Breast epithelium (tissue), 4 donors: ENCODE measurements around the gene INPP4A. TPM values are rescaled to one million over a fixed set of nuclear protein-coding genes. Genes with fewer than 3 reads are reported as not detected.

Source experiments
- DNase-seq, 2 donors: peaks; one replicate each; pipeline ENCODE4 v3.0.0-alpha.2; 2019; ENCODE audit warnings: low spot score in 2 of 2
- H3K27ac ChIP-seq, 2 donors: fragments of 200-600 bp; sonication (generic) in 1 of 2; one replicate each; pipeline ENCODE4 v1.5.1; 2016 to 2019; ENCODE audit warnings: mild to moderate bottlenecking in 1 of 2
- H3K27me3 ChIP-seq, 2 donors: fragments of 200-600 bp; sonication (generic) in 1 of 2; one replicate each; pipeline versions ENCODE4 v1.5.1 to v1.6.0; 2017 to 2019; ENCODE audit warnings: control low read depth in 1 of 2, mild to moderate bottlenecking in 1 of 2
- H3K36me3 ChIP-seq: fragments of 200-600 bp; one replicate; pipeline ENCODE4 v1.5.1; 2019
- H3K4me1 ChIP-seq, 2 donors: fragments of 200-600 bp; sonication (generic); one replicate each; pipeline ENCODE4 v1.5.1; 2016 to 2019; ENCODE audit warnings: control low read depth in 1 of 2
- H3K4me3 ChIP-seq, 3 donors: fragments of 200-600 bp; sonication (generic); 1 replicate in 2 of 3; 2 replicates in 1 of 3; pipeline ENCODE4 v1.5.1; 2016 to 2019; ENCODE audit warnings: mild to moderate bottlenecking in 3 of 3, moderate library complexity in 2 of 3
- H3K9me3 ChIP-seq, 2 donors: fragments of 200-600 bp; sonication (generic) in 1 of 2; one replicate each; pipeline ENCODE4 v1.5.1; 2016 to 2019; ENCODE audit warnings: control low read depth in 1 of 2
- POLR2A ChIP-seq: fragments of 450-650 bp; IDR thresholded peaks from one replicate; pipeline ENCODE4 v1.6.1; 2016; ENCODE audit warnings: antibody characterized with exemption, mild to moderate bottlenecking, moderate library complexity
- POLR2AphosphoS5 ChIP-seq, 3 donors: sonication (generic); formaldehyde crosslinking; IDR thresholded peaks; one replicate each; pipeline ENCODE4 v1.6.1; 2017; ENCODE audit warnings: antibody characterized with exemption in 3 of 3
- intact Hi-C: fragments of 100-400 bp; cut with DNase I; formaldehyde crosslinking; loops from one replicate; pipeline ENCODE4 v1.15.1; 2023; ENCODE audit warnings: low total_unique reads
- total RNA-seq, 3 donors: library from RNA; depleted of rRNA; stranded (reverse); fragments of >200 nt; gene quantifications; one replicate each; pipeline ENCODE4 v1.1.0, GENCODE V29; 2016
- TF ChIP-seq, protein P1 (sequence below), 3 donors: fragments of 450-650 bp; IDR thresholded peaks; one replicate each; pipeline ENCODE4 v1.5.1; 2016 to 2017; ENCODE audit warnings: antibody characterized with exemption in 3 of 3, mild to moderate bottlenecking in 3 of 3, moderate library complexity in 3 of 3

INPP4A gene
- total RNA-seq, 3 donors from 2014 or later = 22.6 to 35.4 (median 25.8) TPM

GRCh38 chr2:98518101-98518500, 73.4 kb downstream of the INPP4A start:
- intact Hi-C loops = no loop called here
- no peak overlapping the region for H3K4me3 ChIP-seq
- TF ChIP-seq, protein P1, sequence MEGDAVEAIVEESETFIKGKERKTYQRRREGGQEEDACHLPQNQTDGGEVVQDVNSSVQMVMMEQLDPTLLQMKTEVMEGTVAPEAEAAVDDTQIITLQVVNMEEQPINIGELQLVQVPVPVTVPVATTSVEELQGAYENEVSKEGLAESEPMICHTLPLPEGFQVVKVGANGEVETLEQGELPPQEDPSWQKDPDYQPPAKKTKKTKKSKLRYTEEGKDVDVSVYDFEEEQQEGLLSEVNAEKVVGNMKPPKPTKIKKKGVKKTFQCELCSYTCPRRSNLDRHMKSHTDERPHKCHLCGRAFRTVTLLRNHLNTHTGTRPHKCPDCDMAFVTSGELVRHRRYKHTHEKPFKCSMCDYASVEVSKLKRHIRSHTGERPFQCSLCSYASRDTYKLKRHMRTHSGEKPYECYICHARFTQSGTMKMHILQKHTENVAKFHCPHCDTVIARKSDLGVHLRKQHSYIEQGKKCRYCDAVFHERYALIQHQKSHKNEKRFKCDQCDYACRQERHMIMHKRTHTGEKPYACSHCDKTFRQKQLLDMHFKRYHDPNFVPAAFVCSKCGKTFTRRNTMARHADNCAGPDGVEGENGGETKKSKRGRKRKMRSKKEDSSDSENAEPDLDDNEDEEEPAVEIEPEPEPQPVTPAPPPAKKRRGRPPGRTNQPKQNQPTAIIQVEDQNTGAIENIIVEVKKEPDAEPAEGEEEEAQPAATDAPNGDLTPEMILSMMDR (IDR thresholded peaks at IDR 0.05) = no peak
- TF ChIP-seq POLR2A (no peak), POLR2AphosphoS5 (IDR thresholded peaks at IDR 0.05) (no peak)
- H3K36me3 ChIP-seq = no peaks in the 10 kb centered on the region
- no peaks in the 10 kb centered on the region for H3K27me3 ChIP-seq
- H3K9me3 ChIP-seq = no peaks in the 10 kb centered on the region
- H3K4me1 ChIP-seq = no peaks in the 10 kb centered on the region
- H3K27ac ChIP-seq = no peak overlapping the region
- DNase-seq = no peak

DNA sequence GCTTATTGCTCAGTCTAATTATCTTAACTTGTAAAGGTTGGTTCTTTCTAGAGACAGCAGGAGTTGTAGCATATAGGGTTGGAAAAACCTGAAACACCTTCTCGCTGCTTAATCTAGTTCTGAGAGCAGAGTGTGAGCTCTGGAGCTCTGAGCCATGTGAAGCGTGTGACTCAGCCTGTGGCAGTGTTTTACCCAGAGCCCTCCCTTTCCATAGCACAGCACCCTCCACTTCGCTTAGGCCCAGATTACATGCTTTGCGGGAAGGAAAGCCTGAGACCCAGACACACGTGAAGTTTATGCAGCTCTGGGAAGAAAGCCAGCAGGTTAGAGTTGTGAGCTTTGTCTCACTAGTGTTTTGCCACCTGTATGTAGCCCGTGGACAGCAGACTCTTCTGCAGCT, 74.5 kb downstream of the INPP4A start:
- no peak for TF ChIP-seq POLR2AphosphoS5 (IDR thresholded peaks at IDR 0.05)
- TF ChIP-seq POLR2A = no peak
- TF ChIP-seq, protein P1 (IDR thresholded peaks at IDR 0.05) = no peak
- intact Hi-C loops = no loop called here
- Histone ChIP-seq H3K4me1 (no peaks in the 10 kb centered on the region), H3K27me3 (no peaks in the 10 kb centered on the region), H3K27ac (no peak overlapping the region), H3K9me3 (no peaks in the 10 kb centered on the region), H3K4me3 (no peak overlapping the region), H3K36me3 (no peaks in the 10 kb centered on the region)
- no peak for DNase-seq

DNA sequence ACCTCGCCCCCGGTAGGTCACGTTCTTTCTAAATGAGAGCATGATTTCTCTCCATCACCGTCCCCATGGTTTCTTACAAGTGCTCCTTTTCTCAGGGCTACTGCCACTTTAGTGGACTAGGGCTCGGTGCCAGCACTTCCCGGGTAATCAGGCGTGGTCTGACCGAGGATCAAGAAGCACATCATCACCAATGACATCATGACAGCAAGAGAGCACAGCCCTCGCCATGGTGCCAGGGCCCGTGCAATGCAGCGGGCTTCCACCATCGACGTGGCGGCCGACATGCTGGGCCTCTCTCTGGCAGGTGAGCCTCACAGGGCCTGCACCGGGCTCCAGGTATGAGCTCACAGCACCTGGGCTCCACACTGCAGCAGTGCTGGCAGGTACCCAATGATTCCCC, 75.2 kb downstream of the INPP4A start:
- no peaks in the 10 kb centered on the region for H3K9me3 ChIP-seq
- H3K27me3 ChIP-seq = no peaks in the 10 kb centered on the region
- intact Hi-C loops = no loop called here
- H3K4me3 ChIP-seq = no peak overlapping the region
- no peak overlapping the region for H3K27ac ChIP-seq
- TF ChIP-seq POLR2AphosphoS5 (IDR thresholded peaks at IDR 0.05) = no peak
- TF ChIP-seq, protein P1 (IDR thresholded peaks at IDR 0.05) = no peak
- no peak for TF ChIP-seq POLR2A
- no peaks in the 10 kb centered on the region for H3K4me1 ChIP-seq
- DNase-seq = no peak
- H3K36me3 ChIP-seq = no peaks in the 10 kb centered on the region

DNA sequence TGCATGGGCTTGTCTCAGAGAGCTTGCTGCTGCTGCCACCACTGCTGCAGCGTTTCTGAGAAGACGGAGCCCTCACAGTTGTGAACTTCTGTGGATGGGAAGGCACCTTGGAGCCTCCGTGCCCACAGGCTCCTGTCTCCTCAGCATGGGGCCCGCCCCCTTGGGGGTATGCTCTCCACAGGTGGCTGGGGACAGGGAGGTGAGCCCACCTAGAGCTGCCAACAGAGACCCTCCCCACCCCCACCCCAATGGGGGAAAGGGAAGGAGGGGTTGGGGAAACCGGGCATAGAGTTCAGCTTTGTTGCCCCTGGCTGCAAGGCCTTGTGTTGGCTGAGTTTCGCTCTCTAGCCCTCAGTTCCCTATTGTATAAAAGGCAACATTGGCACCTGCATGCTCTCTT, 76.1 kb downstream of the INPP4A start:
- Histone ChIP-seq H3K27me3 (no peaks in the 10 kb centered on the region), H3K36me3 (no peaks in the 10 kb centered on the region), H3K4me3 (no peak overlapping the region), H3K27ac (no peak overlapping the region), H3K4me1 (no peaks in the 10 kb centered on the region), H3K9me3 (no peaks in the 10 kb centered on the region)
- DNase-seq = no peak
- TF ChIP-seq POLR2AphosphoS5 (IDR thresholded peaks at IDR 0.05) = no peak
- no peak for TF ChIP-seq POLR2A
- TF ChIP-seq, protein P1 (IDR thresholded peaks at IDR 0.05) = no peak
- intact Hi-C loops = no loop called here

GRCh38 chr2:98521266-98521665, 76.6 kb downstream of the INPP4A start:
- Histone ChIP-seq H3K27me3 (no peaks in the 10 kb centered on the region), H3K27ac (no peak overlapping the region), H3K4me3 (no peak overlapping the region), H3K36me3 (no peaks in the 10 kb centered on the region), H3K9me3 (no peaks in the 10 kb centered on the region), H3K4me1 (no peaks in the 10 kb centered on the region)
- TF ChIP-seq POLR2A (no peak), POLR2AphosphoS5 (IDR thresholded peaks at IDR 0.05) (no peak)
- TF ChIP-seq, protein P1 (IDR thresholded peaks at IDR 0.05) = no peak
- intact Hi-C loops = no loop called here
- DNase-seq = no peak
